HG03045 (cell line): ENCODE data around the gene ZNRD2.

Source experiments
- ATAC-seq: cut with Tn5 transposase; IDR thresholded peaks from one replicate; pipeline ENCODE4 v1.9.1; 2021; ENCODE audit warnings: mild to moderate bottlenecking, moderate library complexity; ENCODE audit not compliant: unreplicated experiment

Gene ZNRD2

GRCh38 chr11:65621460-65621859, 51.2 kb downstream of the ZNRD2 start:
- no peak for ATAC-seq
